GM12878 (cell line): Measurements from ENCODE around the gene CDC42SE2. TPM values are rescaled to one million over a fixed set of nuclear protein-coding genes. Genes with fewer than 3 reads are reported as not detected.

Experiments used
- ATAC-seq: fragments of 200-7000 bp; cut with Tn5 transposase; 3 replicates; pipeline ENCODE4 v1.9.1; 2020; ENCODE audit warnings: mild to moderate bottlenecking, moderate library complexity
- BruUV-seq: library from RNA; stranded (reverse); fragments of 400-500 nt; replicated peaks from 2 replicates; lab custom pipeline; 2021; lab: Mats Ljungman, UMichigan
- CTCF ChIA-PET: fragments of 300-600 bp; sonication (Branson Sonifier 250); formaldehyde crosslinking; extraction: SDS; loops from one replicate; lab custom pipeline; 2021; ENCODE audit warnings: inconsistent platforms; lab: Yijun Ruan, JAX
- POLR2A ChIA-PET: fragments of 350-600 bp; formaldehyde crosslinking; extraction: SDS; loops from one replicate; lab custom pipeline; 2021; ENCODE audit warnings: inconsistent platforms; lab: Charles Lee
- RAD21 ChIA-PET: fragments of 300-600 bp; sonication (Branson Sonifier 250); formaldehyde crosslinking; loops from one replicate; lab custom pipeline; 2023; ENCODE audit warnings: antibody characterized with exemption; ENCODE audit not compliant: unreplicated experiment; lab: Charles Lee
- SMC1A ChIA-PET: fragments of 300-600 bp; sonication (Branson Sonifier 250); formaldehyde crosslinking; loops from one replicate; lab custom pipeline; 2023; ENCODE audit not compliant: unreplicated experiment, uncharacterized antibody; lab: Charles Lee
- DNase-seq: peaks from one replicate; pipeline ENCODE4 v3.0.0-alpha.2; 2011; ENCODE audit warnings: low read depth, low spot score
- FAIRE-seq: peaks from 3 replicates; lab custom pipeline; 2011; peaks lifted over from hg19 to GRCh38; lab: Jason Lieb, UNC
- H2AFZ ChIP-seq: 2 replicates; pipeline ENCODE4 v1.6.0; 2011; ENCODE audit warnings: low read depth, low read length, control low read depth; ENCODE audit not compliant: control insufficient read depth
- H3K27ac ChIP-seq: 2 replicates; pipeline ENCODE4 v1.5.1; 2011; ENCODE audit warnings: control low read depth; ENCODE audit not compliant: control insufficient read depth, insufficient read depth
- H3K27me3 ChIP-seq, 2 experiments: replicated peaks in 1 of 2; 2 replicates each; pipeline versions ENCODE4 v1.6.0 to v1.6.1; 2011; ENCODE audit warnings: low read length in 1 of 2; ENCODE audit not compliant: control insufficient read depth in 2 of 2, insufficient read depth in 2 of 2
- H3K36me3 ChIP-seq, 2 experiments: 2 replicates each; pipeline ENCODE4 v1.5.1; 2011; ENCODE audit warnings: low read length in 1 of 2; ENCODE audit not compliant: control insufficient read depth in 2 of 2, insufficient read depth in 2 of 2
- H3K4me1 ChIP-seq: 2 replicates; pipeline ENCODE4 v1.6.1; 2011; ENCODE audit warnings: mild to moderate bottlenecking, low read length, moderate library complexity, mixed read lengths; ENCODE audit not compliant: control insufficient read depth, insufficient read depth
- H3K4me2 ChIP-seq: 2 replicates; pipeline ENCODE4 v1.6.0; 2011; ENCODE audit warnings: control low read depth; ENCODE audit not compliant: control insufficient read depth, insufficient read depth
- H3K4me3 ChIP-seq: fragments of 200-600 bp; sonication (generic); 2 replicates; pipeline ENCODE4 v1.5.1; 2016
- H3K79me2 ChIP-seq: 2 replicates; pipeline ENCODE4 v1.6.0; 2011; ENCODE audit warnings: low read length; ENCODE audit not compliant: control insufficient read depth, insufficient read depth
- H3K9ac ChIP-seq: 2 replicates; pipeline ENCODE4 v1.8.0; 2011; ENCODE audit warnings: low read length, control low read depth, mixed read lengths; ENCODE audit not compliant: control insufficient read depth, insufficient read depth
- H3K9me3 ChIP-seq: replicated peaks from 3 replicates; pipeline ENCODE4 v1.5.1; 2011; ENCODE audit warnings: mild to moderate bottlenecking, low read length; ENCODE audit not compliant: control insufficient read depth, insufficient read depth
- H4K20me1 ChIP-seq: 2 replicates; pipeline ENCODE4 v1.6.0; 2011; ENCODE audit not compliant: control insufficient read depth, insufficient read depth
- CREB1 ChIP-seq: IDR thresholded peaks from 2 replicates; pipeline ENCODE4 v1.6.1; 2012; ENCODE audit warnings: low read depth, mild to moderate bottlenecking, inconsistent platforms
- DPF2 ChIP-seq: fragments of 450-650 bp; IDR thresholded peaks from 2 replicates; pipeline ENCODE4 v1.6.1; 2017; ENCODE audit warnings: mild to moderate bottlenecking
- EGR1 ChIP-seq, 2 experiments: IDR thresholded peaks; 1 replicate in 1 of 2; 2 replicates in 1 of 2; pipeline ENCODE4 v1.6.1; 2011 to 2012; ENCODE audit warnings: low read depth in 2 of 2, low read length in 2 of 2, borderline replicate concordance in 1 of 2, mild to moderate bottlenecking in 1 of 2, moderate library complexity in 1 of 2
- JUNB ChIP-seq: IDR thresholded peaks from 2 replicates; pipeline ENCODE4 v1.6.1; 2016; ENCODE audit warnings: antibody characterized with exemption, mild to moderate bottlenecking
- STAT3 ChIP-seq: IDR thresholded peaks from 2 replicates; pipeline ENCODE4 v1.6.1; 2011; ENCODE audit warnings: low read depth, low read length, improper control_type of control experiment
- SUPT20H ChIP-seq: IDR thresholded peaks from 2 replicates; pipeline ENCODE4 v1.6.1; 2011; ENCODE audit warnings: low read depth, mild to moderate bottlenecking, low read length, moderate library complexity, borderline replicate concordance; ENCODE audit not compliant: control insufficient read depth
- YBX1 ChIP-seq: fragments of 450-650 bp; IDR thresholded peaks from 2 replicates; pipeline ENCODE4 v1.6.1; 2016; ENCODE audit warnings: antibody characterized with exemption
- WGBS: methylation state at CpG from one replicate; pipeline ENCODE4 v1.1.6; 2016; ENCODE audit warnings: low lambda C conversion rate; ENCODE audit not compliant: insufficient replicate concordance, insufficient coverage; ENCODE audit errors: missing lambda C conversion rate; 5-methylcytosine and 5-hydroxymethylcytosine counted together
- in situ Hi-C: fragments of 300-500 bp; cut with MboI; formaldehyde crosslinking; loops from 9 replicates; pipeline ENCODE4 v1.14.3; 2018; ENCODE audit warnings: mixed read lengths
- intact Hi-C: fragments of 100-400 bp; cut with micrococcal nuclease; formaldehyde crosslinking; loops from one replicate; pipeline ENCODE4 v1.14.2; 2022; ENCODE audit not compliant: unreplicated experiment
- polyA plus RNA-seq, 11 experiments: library from polyadenylated mRNA; depleted of rRNA in 4 of 11; unstranded in 6 of 11; stranded (reverse) in 5 of 11; fragments of >200 nt; fragmentation: Nextera tagmentation in 4 of 11; fragmentation: Illumina TruSeq in 1 of 11; extraction: Ambion mirVana in 4 of 11; extraction: Trizol in 1 of 11; gene quantifications; 1 replicate in 1 of 11; 2 replicates in 10 of 11; pipeline versions ENCODE4 v1.2.1 to v1.2.3, GENCODE V29; 2011 to 2016; ENCODE audit warnings: inconsistent platforms in 2 of 11, missing spikeins in 2 of 11, low read depth in 1 of 11
- total RNA-seq, 4 experiments: library from RNA; depleted of rRNA in 3 of 4; stranded (reverse); fragments of >200 nt in 3 of 4; fragmentation: Illumina TruSeq in 1 of 4; extraction: Trizol in 1 of 4; gene quantifications; 2 replicates each; pipeline versions ENCODE4 v1.2.1 to v1.2.3, GENCODE V29; 2013 to 2021
- TF ChIP-seq, protein P1 (sequence below), 3 experiments: IDR thresholded peaks in 2 of 3; conservative IDR thresholded peaks in 1 of 3; 2 replicates each; pipeline ENCODE4 v1.5.1; 2011; ENCODE audit warnings: low read depth in 3 of 3, low read length in 3 of 3, mild to moderate bottlenecking in 3 of 3, control low read depth in 2 of 3, moderate library complexity in 2 of 3, inconsistent platforms in 1 of 3, mixed read lengths in 1 of 3; ENCODE audit not compliant: control insufficient read depth in 2 of 3, insufficient read depth in 1 of 3; ENCODE audit errors: extremely low read depth in 1 of 3
- TF ChIP-seq, protein P2 (sequence below): IDR thresholded peaks from 2 replicates; pipeline ENCODE4 v1.6.1; 2012; ENCODE audit warnings: low read depth, low read length, improper control_type of control experiment
- TF ChIP-seq, protein P3 (sequence below): fragments of 450-650 bp; IDR thresholded peaks from 2 replicates; pipeline ENCODE4 v1.6.1; 2018; ENCODE audit warnings: mild to moderate bottlenecking, low read depth, moderate library complexity; ENCODE audit not compliant: partially characterized antibody
- TF ChIP-seq, protein P4 (sequence below): fragments of 450-650 bp; IDR thresholded peaks from 2 replicates; pipeline ENCODE4 v1.6.1; 2018; ENCODE audit warnings: borderline replicate concordance, mild to moderate bottlenecking; ENCODE audit not compliant: partially characterized antibody
- TF ChIP-seq, protein P5 (sequence below): IDR thresholded peaks from 2 replicates; pipeline ENCODE4 v1.6.1; 2011; ENCODE audit warnings: borderline replicate concordance, low read depth, mild to moderate bottlenecking, moderate library complexity, mixed read lengths, low read length; ENCODE audit not compliant: insufficient read depth; ENCODE audit errors: extremely low read length

Gene CDC42SE2
- total and polyA plus RNA-seq, 10 of the 15 experiments (the other 5 are each of a cell fraction or from before 2014, with no cell fraction given): 57.0 to 148 (median 80.3) TPM

DNA sequence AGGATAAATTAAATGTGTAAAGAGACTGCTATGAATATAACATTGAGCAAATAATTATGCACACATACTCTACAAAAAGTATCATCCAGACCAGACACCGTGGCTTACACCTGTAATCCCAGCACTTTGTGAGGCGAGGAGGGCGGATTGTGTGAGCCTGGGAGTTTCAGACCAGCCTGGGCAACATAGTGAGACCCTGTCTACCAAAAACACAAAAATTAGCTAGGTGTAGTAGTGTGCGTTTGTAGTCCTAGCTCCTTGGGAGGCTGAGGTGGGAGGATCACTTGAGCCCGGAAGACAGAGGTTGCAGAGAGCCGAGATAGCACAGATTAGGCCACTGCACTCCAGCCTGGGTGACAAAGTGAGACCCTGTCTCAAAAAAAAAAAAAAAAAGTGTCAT, 2.4 kb upstream of the CDC42SE2 start (continued):
- TF ChIP-seq CREB1 (no peak), DPF2 (no peak), SUPT20H (no peak), STAT3 (no peak)
- TF ChIP-seq, protein P1, sequence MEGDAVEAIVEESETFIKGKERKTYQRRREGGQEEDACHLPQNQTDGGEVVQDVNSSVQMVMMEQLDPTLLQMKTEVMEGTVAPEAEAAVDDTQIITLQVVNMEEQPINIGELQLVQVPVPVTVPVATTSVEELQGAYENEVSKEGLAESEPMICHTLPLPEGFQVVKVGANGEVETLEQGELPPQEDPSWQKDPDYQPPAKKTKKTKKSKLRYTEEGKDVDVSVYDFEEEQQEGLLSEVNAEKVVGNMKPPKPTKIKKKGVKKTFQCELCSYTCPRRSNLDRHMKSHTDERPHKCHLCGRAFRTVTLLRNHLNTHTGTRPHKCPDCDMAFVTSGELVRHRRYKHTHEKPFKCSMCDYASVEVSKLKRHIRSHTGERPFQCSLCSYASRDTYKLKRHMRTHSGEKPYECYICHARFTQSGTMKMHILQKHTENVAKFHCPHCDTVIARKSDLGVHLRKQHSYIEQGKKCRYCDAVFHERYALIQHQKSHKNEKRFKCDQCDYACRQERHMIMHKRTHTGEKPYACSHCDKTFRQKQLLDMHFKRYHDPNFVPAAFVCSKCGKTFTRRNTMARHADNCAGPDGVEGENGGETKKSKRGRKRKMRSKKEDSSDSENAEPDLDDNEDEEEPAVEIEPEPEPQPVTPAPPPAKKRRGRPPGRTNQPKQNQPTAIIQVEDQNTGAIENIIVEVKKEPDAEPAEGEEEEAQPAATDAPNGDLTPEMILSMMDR (IDR thresholded peaks at IDR 0.05 in 2 of 3, conservative IDR thresholded peaks at IDR 0.05 in 1 of 3; ENCODE audit: control insufficient read depth in 2 of 3, extremely low read depth in 1 of 3, insufficient read depth in 1 of 3, low read depth in 3 of 3, low read length in 3 of 3): no peak
- TF ChIP-seq, protein P2, sequence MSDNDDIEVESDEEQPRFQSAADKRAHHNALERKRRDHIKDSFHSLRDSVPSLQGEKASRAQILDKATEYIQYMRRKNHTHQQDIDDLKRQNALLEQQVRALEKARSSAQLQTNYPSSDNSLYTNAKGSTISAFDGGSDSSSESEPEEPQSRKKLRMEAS: no peak

DNA sequence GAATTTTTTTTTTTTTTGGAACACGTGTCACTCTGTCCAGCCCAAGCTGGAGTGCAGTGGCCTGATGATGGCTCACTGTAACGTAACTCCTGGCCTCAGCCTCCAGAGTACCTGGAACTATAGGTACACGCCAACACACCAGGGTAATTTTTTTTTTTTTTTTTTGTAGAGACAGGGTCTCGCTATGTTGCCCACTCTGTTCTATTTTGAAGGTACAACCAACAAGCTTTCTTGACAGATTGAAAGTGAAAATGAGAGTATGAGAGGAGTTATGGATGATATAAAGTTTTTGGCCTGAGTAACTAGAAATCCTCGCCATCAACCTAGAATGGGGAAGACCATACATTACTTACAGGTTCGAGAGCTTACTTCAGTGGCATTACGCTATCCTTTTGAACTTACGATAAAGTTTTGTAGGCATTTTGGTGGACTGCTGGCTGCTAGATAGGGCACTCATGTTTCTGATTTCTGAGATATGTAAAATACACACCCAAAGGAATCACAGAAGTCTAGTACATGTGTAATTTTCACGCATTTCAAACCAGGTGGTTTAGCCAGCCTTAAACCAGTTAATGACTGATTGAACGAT, 806 bp upstream of the CDC42SE2 start:
- WGBS: 0% methylated on average over 10 of the region's 10 CpGs
- no peaks in the 10 kb centered on the region for H3K9me3 ChIP-seq
- no peaks in the 10 kb centered on the region for H4K20me1 ChIP-seq
- intact Hi-C loops: loop anchor here (1.0 kb wide), 1 partner anchor 39 kb away; no protein-coding TSS in a partner anchor
- ChIA-PET POLR2A (interaction anchor here (0.6 to 7.0 kb wide), 16 partner anchors 9 to 925 kb away, joined by 3 to 309 read pairs (median 4); no protein-coding TSS in a partner anchor), RAD21 (interaction anchor here (0.6 to 16.1 kb wide), 11 partner anchors 9 to 115 kb away, joined by 3 to 302 read pairs (median 5); no protein-coding TSS in a partner anchor), SMC1A (interaction anchor here (0.5 to 41.3 kb wide), 15 partner anchors 9 to 266 kb away, joined by 3 to 1218 read pairs (median 5); no protein-coding TSS in a partner anchor), CTCF (interaction anchor here (0.7 to 9.5 kb wide), 9 partner anchors 8 to 144 kb away, joined by 3 to 65 read pairs (median 5); no protein-coding TSS in a partner anchor)
- ATAC-seq (peak; percentile 22), FAIRE-seq (no peak), DNase-seq (no peak)
- H3K79me2 ChIP-seq: peaks cover 78% of the 10 kb centered on the region
- no peaks in the 10 kb centered on the region for H3K27me3 ChIP-seq
- peak overlapping the region; percentile 74 for H3K4me3 ChIP-seq
- H3K9ac ChIP-seq: peak overlapping the region; percentile 82
- peaks cover 8% of the 10 kb centered on the region for H3K4me1 ChIP-seq
- peak overlapping the region; percentile 69 for H2AFZ ChIP-seq
- H3K4me2 ChIP-seq: peak overlapping the region; percentile 97
- peaks cover 0 to 7% of the 10 kb centered on the region in 2 experiments; a peak in 2 of 4 replicates for H3K36me3 ChIP-seq
- H3K27ac ChIP-seq: peak overlapping the region; percentile 96
- in situ Hi-C loops: no loop called here
- TSS peak; percentile 93 for BruUV-seq
- TF ChIP-seq JUNB: no peak; the same call in 1 of the 2 replicates
- TF ChIP-seq, protein P3, sequence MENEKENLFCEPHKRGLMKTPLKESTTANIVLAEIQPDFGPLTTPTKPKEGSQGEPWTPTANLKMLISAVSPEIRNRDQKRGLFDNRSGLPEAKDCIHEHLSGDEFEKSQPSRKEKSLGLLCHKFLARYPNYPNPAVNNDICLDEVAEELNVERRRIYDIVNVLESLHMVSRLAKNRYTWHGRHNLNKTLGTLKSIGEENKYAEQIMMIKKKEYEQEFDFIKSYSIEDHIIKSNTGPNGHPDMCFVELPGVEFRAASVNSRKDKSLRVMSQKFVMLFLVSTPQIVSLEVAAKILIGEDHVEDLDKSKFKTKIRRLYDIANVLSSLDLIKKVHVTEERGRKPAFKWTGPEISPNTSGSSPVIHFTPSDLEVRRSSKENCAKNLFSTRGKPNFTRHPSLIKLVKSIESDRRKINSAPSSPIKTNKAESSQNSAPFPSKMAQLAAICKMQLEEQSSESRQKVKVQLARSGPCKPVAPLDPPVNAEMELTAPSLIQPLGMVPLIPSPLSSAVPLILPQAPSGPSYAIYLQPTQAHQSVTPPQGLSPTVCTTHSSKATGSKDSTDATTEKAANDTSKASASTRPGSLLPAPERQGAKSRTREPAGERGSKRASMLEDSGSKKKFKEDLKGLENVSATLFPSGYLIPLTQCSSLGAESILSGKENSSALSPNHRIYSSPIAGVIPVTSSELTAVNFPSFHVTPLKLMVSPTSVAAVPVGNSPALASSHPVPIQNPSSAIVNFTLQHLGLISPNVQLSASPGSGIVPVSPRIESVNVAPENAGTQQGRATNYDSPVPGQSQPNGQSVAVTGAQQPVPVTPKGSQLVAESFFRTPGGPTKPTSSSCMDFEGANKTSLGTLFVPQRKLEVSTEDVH: no peak
- TF ChIP-seq, protein P4, sequence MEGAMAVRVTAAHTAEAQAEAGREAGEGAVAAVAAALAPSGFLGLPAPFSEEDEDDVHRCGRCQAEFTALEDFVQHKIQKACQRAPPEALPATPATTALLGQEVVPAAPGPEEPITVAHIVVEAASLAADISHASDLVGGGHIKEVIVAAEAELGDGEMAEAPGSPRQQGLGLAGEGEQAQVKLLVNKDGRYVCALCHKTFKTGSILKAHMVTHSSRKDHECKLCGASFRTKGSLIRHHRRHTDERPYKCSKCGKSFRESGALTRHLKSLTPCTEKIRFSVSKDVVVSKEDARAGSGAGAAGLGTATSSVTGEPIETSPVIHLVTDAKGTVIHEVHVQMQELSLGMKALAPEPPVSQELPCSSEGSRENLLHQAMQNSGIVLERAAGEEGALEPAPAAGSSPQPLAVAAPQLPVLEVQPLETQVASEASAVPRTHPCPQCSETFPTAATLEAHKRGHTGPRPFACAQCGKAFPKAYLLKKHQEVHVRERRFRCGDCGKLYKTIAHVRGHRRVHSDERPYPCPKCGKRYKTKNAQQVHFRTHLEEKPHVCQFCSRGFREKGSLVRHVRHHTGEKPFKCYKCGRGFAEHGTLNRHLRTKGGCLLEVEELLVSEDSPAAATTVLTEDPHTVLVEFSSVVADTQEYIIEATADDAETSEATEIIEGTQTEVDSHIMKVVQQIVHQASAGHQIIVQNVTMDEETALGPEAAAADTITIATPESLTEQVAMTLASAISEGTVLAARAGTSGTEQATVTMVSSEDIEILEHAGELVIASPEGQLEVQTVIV: no peak
- no peak for TF ChIP-seq EGR1 (IDR thresholded peaks at IDR 0.05; ENCODE audit: borderline replicate concordance in 1 of 2, low read depth in 2 of 2, low read length in 2 of 2)
- TF ChIP-seq, protein P5, sequence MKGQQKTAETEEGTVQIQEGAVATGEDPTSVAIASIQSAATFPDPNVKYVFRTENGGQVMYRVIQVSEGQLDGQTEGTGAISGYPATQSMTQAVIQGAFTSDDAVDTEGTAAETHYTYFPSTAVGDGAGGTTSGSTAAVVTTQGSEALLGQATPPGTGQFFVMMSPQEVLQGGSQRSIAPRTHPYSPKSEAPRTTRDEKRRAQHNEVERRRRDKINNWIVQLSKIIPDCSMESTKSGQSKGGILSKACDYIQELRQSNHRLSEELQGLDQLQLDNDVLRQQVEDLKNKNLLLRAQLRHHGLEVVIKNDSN: no peak
- no peak for TF ChIP-seq YBX1
